Hepatocyte (in vitro differentiated cells): ENCODE measurements around the gene CALCB. TPM values are rescaled to one million over a fixed set of nuclear protein-coding genes. Genes with fewer than 3 reads are reported as not detected.
"Not testable (repeated sequence)": the region's sequence is repeated elsewhere in the genome, so short reads cannot be mapped to it uniquely, and the experiment has no call there.

Experiments
- DNase-seq: peaks from one replicate; pipeline ENCODE4 v3.0.0-alpha.2; 2016; ENCODE audit warnings: low spot score
- H2AFZ ChIP-seq: fragments of 200-600 bp; sonication (generic); 2 replicates; pipeline ENCODE4 v1.6.0; 2016; ENCODE audit warnings: antibody characterized with exemption, mild to moderate bottlenecking
- H3K27ac ChIP-seq: fragments of 200-600 bp; sonication (generic); 2 replicates; pipeline ENCODE4 v1.5.1; 2016; ENCODE audit warnings: mild to moderate bottlenecking
- H3K27me3 ChIP-seq: fragments of 200-600 bp; sonication (generic); 2 replicates; pipeline ENCODE4 v1.6.1; 2016
- H3K36me3 ChIP-seq: fragments of 200-600 bp; sonication (generic); replicated peaks from 2 replicates; pipeline ENCODE4 v1.5.1; 2016; ENCODE audit warnings: low read depth; ENCODE audit not compliant: insufficient read depth
- H3K4me1 ChIP-seq: fragments of 200-600 bp; sonication (generic); 2 replicates; pipeline ENCODE4 v1.5.1; 2016; ENCODE audit warnings: mild to moderate bottlenecking, moderate library complexity; ENCODE audit not compliant: insufficient read depth
- H3K4me2 ChIP-seq: fragments of 200-600 bp; sonication (generic); 2 replicates; pipeline ENCODE4 v1.6.0; 2016
- H3K4me3 ChIP-seq: fragments of 200-600 bp; sonication (generic); 2 replicates; pipeline ENCODE4 v1.5.1; 2016; ENCODE audit warnings: mild to moderate bottlenecking
- H3K79me2 ChIP-seq: fragments of 200-600 bp; sonication (generic); 2 replicates; pipeline ENCODE4 v1.6.0; 2017; ENCODE audit warnings: mild to moderate bottlenecking
- H3K9me2 ChIP-seq: fragments of 200-600 bp; sonication (generic); replicated peaks from 2 replicates; pipeline ENCODE4 v1.6.0; 2017; ENCODE audit warnings: mild to moderate bottlenecking; ENCODE audit not compliant: insufficient read depth
- H3K9me3 ChIP-seq: fragments of 200-600 bp; sonication (generic); 2 replicates; pipeline ENCODE4 v1.5.1; 2016; ENCODE audit warnings: low read depth, mild to moderate bottlenecking
- H4K20me1 ChIP-seq: fragments of 200-600 bp; sonication (generic); 2 replicates; pipeline ENCODE4 v1.6.0; 2016; ENCODE audit warnings: mild to moderate bottlenecking; ENCODE audit not compliant: insufficient read depth, poor library complexity, severe bottlenecking
- EZH2 ChIP-seq: fragments of 200-600 bp; sonication (generic); IDR thresholded peaks from 2 replicates; pipeline ENCODE4 v1.6.1; 2016; ENCODE audit warnings: antibody characterized with exemption, mild to moderate bottlenecking, borderline replicate concordance
- EZH2phosphoT487 ChIP-seq: fragments of 200-600 bp; sonication (generic); IDR thresholded peaks from one replicate; pipeline ENCODE4 v1.6.1; 2018; ENCODE audit warnings: antibody characterized with exemption, mild to moderate bottlenecking, low read depth, moderate library complexity; ENCODE audit not compliant: unreplicated experiment, severe bottlenecking
- WGBS: methylation state at CpG from one replicate; pipeline ENCODE4 v1.1.6; 2016; ENCODE audit warnings: low lambda C conversion rate; ENCODE audit errors: missing lambda C conversion rate; 5-methylcytosine and 5-hydroxymethylcytosine counted together
- polyA plus RNA-seq: library from polyadenylated mRNA; unstranded; fragments of >200 nt; fragmentation: Nextera tagmentation; extraction: Ambion mirVana; gene quantifications from 2 replicates; pipeline ENCODE4 v1.2.1, GENCODE V29; 2016
- total RNA-seq: library from RNA; depleted of rRNA; stranded (reverse); fragments of >200 nt; gene quantifications from 2 replicates; pipeline ENCODE4 v1.2.3, GENCODE V29; 2014
- TF ChIP-seq, protein P1 (sequence below): fragments of 200-600 bp; sonication (generic); IDR thresholded peaks from 2 replicates; pipeline ENCODE4 v1.5.1; 2016; ENCODE audit warnings: antibody characterized with exemption, mild to moderate bottlenecking; ENCODE audit not compliant: poor library complexity

Gene CALCB
- total and polyA plus RNA-seq, 2 experiments from 2014 or later: 0.13 to 0.50 TPM

DNA sequence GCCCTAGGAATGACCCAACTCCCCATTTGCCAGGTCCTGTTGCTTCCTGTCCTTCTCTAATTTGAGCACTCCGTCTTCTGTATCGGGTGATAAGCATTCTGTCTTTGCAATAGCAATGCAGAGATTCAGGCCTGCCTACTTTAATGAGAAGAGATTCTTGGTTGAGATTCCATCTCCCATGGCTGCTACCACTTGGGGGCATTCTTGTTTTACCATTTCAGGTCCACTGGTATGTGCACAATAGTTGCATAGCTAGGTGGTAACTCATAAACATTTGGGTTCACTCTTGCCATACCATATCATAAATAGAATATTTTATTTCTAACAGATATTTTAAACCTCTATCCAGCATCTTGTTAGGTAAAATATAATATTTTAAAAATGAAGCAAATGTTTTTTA is 34.4 kb upstream of the CALCB start:
- Histone ChIP-seq H3K9me2 (no peaks in the 10 kb centered on the region), H3K36me3 (no peaks in the 10 kb centered on the region), H3K9me3 (no peaks in the 10 kb centered on the region), H3K79me2 (no peaks in the 10 kb centered on the region), H3K27ac (no peak overlapping the region), H2AFZ (no peak overlapping the region), H3K4me3 (no peak overlapping the region), H3K4me2 (no peak overlapping the region), H3K27me3 (no peaks in the 10 kb centered on the region), H3K4me1 (no peaks in the 10 kb centered on the region), H4K20me1 (no peaks in the 10 kb centered on the region)
- WGBS: 90% methylated on average over 2 of the region's 2 CpGs
- no peak for TF ChIP-seq EZH2
- TF ChIP-seq, protein P1, sequence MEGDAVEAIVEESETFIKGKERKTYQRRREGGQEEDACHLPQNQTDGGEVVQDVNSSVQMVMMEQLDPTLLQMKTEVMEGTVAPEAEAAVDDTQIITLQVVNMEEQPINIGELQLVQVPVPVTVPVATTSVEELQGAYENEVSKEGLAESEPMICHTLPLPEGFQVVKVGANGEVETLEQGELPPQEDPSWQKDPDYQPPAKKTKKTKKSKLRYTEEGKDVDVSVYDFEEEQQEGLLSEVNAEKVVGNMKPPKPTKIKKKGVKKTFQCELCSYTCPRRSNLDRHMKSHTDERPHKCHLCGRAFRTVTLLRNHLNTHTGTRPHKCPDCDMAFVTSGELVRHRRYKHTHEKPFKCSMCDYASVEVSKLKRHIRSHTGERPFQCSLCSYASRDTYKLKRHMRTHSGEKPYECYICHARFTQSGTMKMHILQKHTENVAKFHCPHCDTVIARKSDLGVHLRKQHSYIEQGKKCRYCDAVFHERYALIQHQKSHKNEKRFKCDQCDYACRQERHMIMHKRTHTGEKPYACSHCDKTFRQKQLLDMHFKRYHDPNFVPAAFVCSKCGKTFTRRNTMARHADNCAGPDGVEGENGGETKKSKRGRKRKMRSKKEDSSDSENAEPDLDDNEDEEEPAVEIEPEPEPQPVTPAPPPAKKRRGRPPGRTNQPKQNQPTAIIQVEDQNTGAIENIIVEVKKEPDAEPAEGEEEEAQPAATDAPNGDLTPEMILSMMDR: peak; percentile 3
- no peak for DNase-seq

DNA sequence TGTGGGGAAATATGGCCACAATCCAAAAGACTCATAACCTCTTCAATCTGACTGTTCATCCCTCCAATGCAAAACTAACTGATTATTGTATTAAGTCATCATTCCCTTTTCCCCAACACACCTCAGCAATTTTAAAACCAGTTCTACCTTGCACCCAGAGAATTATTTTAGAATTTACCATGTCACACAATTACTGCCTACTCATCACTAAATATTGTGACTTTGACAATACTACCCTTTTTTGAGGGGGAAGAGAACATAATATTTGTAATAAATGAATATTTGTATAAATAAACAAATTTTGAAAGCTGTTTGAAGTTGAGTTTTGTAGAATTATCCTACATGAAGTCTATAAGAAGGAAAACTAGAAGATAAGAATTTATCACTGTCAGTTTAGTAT is 28.2 kb upstream of the CALCB start:
- Histone ChIP-seq H3K4me3 (no peak overlapping the region), H3K36me3 (no peaks in the 10 kb centered on the region), H3K4me2 (no peak overlapping the region), H3K27me3 (no peaks in the 10 kb centered on the region), H3K9me3 (no peaks in the 10 kb centered on the region), H3K27ac (no peak overlapping the region), H3K4me1 (no peaks in the 10 kb centered on the region), H3K79me2 (no peaks in the 10 kb centered on the region), H4K20me1 (no peaks in the 10 kb centered on the region), H3K9me2 (no peaks in the 10 kb centered on the region), H2AFZ (no peak overlapping the region)
- no peak for DNase-seq
- TF ChIP-seq EZH2phosphoT487: no peak
- TF ChIP-seq, protein P1: no peak
- no peak for TF ChIP-seq EZH2

DNA sequence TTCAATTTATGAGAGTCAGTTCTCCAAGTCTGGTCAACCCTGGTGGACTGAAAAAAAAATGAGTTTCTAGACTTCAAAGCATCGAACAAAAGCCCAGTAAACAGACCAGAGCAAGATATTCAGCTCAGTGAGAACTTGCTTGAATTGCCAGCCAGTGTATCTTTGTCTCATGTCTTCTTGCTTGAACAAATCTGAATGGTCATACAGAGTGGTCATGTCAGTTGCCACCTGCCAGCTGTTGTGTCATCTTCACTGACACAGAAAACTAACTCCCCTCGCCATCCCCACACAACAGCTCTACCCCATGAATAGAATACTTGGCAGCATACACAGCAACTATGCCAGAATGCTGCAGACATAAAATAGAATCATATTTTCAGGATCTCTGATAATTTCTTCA is 27.5 kb upstream of the CALCB start:
- no peaks in the 10 kb centered on the region for H3K36me3 ChIP-seq
- H3K27ac ChIP-seq: no peak overlapping the region
- DNase-seq: no peak
- H3K9me3 ChIP-seq: no peaks in the 10 kb centered on the region
- TF ChIP-seq, protein P1: no peak
- no peak for TF ChIP-seq EZH2phosphoT487
- no peak for TF ChIP-seq EZH2
- no peak overlapping the region for H2AFZ ChIP-seq
- no peak overlapping the region for H3K4me3 ChIP-seq
- H3K27me3 ChIP-seq: no peaks in the 10 kb centered on the region
- no peaks in the 10 kb centered on the region for H3K4me1 ChIP-seq
- no peak overlapping the region for H3K4me2 ChIP-seq
- H3K9me2 ChIP-seq: no peaks in the 10 kb centered on the region
- no peaks in the 10 kb centered on the region for H4K20me1 ChIP-seq
- H3K79me2 ChIP-seq: no peaks in the 10 kb centered on the region
- WGBS: 85% methylated on average over 2 of the region's 2 CpGs

DNA sequence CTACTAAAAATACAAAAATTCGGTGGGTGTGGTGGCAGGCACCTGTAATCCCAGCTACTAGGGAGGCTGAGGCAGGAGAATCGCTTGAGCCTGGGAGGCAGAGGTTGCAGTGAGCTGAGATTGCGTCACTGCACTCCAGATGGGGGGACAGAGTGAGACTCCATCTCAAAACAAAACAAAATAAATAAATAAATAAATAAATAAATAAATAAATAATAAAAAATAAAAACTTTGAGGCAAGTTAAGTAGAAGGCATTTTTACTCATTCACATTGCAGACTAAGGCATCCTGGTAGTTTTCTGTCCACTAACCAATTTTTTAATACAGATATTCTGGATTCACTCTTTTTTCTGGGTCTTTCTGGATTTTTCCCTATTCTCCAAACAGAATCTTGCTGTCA is 26.7 kb upstream of the CALCB start:
- WGBS: 100% methylated on average over 3 of the region's 3 CpGs
- H3K9me2 ChIP-seq: not testable (repeated sequence)

More for the DNA sequence above, 26.7 kb upstream of the CALCB start:
- not testable (repeated sequence) for H4K20me1 ChIP-seq, H3K9me3 ChIP-seq, H3K27me3 ChIP-seq, H3K4me1 ChIP-seq, H3K4me3 ChIP-seq, H3K36me3 ChIP-seq, H3K79me2 ChIP-seq, H3K4me2 ChIP-seq, H2AFZ ChIP-seq, DNase-seq, H3K27ac ChIP-seq
